ENCODE data around the gene CARS1.

Gene CARS1

DNA sequence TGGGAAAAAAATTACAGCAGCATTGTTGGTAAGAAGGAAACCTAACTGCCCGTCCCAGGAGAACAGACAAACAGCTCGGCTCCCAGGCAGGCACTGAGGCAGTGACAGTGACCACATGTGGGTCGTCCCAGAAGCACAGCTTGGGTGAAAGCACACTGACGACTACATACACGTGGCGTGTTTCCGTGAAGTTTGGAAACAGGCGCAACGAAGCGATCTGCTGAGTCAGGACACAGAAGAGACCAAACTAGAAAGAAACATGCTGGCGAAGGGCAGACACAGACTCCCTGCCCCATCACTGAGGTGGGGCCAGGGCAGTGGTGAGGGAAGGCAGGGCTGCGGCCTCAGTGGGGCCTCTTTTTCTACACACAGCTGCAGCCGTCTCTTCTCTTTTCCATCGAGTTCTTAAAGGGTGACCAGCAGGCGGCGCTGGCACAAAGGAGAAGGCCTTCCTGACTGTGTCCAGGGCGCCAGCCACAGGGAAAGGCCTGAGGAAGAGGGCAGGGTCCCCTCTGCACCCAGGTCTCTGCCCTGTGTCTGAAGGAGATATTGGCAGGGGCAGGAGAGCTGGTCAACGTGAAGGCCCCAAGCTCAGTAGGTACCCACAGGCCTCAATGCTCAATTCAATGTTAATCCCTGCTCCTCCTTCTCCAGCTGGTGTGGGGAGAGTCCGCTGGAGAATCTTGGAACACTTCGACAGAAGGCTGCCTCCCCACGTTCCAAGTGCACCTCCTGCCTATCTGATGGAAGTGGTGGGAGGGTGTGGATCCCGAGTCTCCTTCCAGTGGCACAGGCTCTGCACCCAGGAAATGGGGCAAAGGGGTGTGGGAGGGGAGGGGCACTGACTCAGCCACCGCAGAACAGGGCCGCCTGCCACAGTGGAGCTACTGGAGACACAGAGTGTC is 19.9 kb downstream of the CARS1 start:
- no peak for DNase-seq

- DNase-seq = no peak
These were observed 20.8 kb downstream of the CARS1 start for GRCh38 chr11:3036419-3036818.

GRCh38 chr11:3035333-3035732 is 21.9 kb downstream of the CARS1 start:
- DNase-seq = no peak

GRCh38 chr11:3030289-3031070 is 26.7 kb downstream of the CARS1 start:
- no peak for DNase-seq

DNA sequence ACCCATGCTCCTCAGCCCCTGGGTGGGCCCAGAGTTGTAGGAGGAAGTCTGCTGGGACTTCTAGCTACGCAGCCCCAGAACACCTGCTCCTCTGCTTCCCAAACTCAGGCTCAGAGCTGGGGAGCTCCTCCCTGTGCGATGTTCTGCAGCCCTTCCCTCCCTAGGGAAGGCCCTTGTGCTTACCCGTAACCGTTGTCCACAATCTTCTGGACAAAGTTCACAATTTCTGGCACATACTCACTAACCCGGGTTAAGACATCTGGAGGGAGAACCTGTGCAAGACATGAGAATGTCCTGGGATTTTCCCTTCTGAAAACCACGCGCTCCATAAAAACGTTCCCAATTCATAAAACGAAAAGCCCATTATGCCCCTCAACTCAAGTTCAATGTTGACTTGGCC is 28.4 kb downstream of the CARS1 start:
- DNase-seq = no peak

DNA sequence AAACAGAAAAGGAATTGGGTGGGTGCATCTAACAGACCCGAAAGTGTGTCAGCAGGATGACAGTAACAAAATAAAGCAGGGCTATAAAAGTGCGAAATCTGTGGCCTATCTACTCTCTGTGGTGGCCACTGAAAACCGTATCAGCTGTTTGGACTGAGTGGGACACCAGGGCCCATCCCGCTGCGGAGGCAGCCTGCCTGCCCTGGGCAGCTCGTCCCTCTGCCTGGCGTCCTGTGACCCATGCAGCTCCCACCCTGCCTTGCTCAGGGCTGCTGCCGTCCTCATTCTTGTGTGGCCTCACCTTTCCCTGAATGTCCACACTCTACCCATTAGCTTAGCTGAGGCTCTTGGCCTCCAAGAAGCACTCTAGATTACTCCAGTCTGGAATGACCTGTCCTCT is 30.4 kb downstream of the CARS1 start:
- no peak for DNase-seq

- no peak for DNase-seq
These were observed 34.2 kb downstream of the CARS1 start for GRCh38 chr11:3022982-3023381.

DNA sequence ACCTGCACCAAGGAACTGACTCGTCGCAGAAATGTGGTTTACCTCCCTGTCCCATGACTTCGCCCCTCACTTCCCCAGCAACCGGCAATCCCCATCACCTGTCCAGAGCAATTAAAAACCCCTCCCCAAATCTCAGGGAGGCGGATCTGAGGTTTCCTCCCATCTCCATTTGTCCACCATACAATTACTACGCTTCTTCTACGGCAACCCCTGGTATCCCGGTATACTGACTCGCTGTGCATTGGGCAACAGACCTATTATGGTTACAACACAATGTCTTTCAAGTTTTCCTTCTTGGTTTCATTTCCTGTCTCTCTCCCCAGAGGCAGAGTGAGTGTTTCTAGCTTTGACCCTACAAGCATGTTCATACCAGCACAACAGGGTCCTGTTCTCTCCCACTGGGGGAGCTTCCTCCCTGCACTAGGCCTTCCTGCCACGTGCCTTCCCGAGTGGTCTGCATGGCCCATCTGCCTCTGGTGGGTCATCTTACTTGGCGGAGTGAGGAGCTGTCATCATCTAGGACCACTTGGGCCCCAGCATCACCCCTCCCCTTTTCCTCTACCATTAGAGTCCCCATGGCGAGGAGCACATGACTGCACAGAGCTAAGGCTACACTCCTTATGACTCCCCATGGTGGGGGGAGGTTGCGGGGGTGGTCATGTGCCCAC is 34.8 kb downstream of the CARS1 start:
- DNase-seq = no peak

- DNase-seq = no peak
These were observed 36.1 kb downstream of the CARS1 start for GRCh38 chr11:3021125-3021524.

DNA sequence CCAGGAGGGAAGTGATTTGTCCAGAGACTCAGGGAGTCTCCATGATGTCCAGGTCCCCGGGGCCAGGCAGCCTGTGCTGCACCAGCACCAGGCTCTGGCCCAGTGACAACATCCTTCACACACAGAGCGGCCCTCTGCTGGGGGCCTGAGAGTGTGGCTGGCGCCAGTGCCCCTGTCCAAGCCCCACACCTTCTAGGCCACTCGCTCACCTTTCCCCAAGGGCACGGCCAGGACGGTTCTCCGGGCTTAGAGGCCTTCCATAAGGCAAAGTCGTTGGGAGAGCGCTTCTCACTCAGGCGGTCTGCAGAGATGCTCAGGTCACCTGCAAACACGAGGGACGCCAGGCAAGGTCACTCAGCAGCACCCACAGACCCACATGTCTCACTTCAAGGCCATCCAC is 37.2 kb downstream of the CARS1 start:
- no peak for DNase-seq

- DNase-seq = no peak
These were observed 38.6 kb downstream of the CARS1 start for GRCh38 chr11:3018596-3018995.

DNA sequence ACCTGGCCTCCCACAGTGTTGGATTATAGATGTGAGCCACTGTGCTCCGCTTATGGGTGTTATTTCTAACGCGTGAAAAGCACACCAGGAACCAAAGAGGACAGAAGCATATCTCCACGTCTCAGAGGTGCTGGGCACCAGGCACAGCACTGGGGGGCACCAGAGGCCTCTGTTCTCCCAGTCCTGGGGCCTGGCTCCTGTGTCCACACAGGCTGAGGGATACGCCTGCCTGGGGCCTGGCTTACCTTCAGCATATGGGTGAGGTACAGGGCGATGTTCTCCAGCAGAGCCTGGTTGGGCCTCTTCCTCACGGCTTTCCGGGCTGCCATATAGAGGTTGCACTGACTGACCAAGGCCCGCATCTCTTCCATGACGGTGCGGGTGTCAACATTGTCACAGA is 40.4 kb downstream of the CARS1 start:
- no peak for DNase-seq

DNA sequence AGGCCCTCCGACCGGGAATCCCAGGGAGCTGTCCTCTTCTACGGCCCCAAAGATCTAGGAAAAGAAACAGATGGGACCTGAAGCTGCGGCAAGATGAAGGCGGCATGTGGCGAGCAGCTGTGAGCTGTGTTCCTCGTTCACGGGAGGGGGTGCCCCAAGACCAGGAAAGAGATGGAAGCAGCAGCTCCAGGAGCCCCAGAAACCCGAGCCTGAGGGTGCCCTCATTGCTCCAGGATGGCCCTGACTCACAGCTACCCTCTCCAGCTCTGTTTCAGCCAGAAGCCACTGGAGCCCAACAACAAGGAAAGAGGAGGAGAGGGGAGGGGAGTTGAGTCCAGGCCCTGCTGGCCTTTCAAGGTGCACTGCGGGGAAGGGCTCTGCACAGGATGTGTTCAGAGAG is 41.4 kb downstream of the CARS1 start:
- no peak for DNase-seq

DNA sequence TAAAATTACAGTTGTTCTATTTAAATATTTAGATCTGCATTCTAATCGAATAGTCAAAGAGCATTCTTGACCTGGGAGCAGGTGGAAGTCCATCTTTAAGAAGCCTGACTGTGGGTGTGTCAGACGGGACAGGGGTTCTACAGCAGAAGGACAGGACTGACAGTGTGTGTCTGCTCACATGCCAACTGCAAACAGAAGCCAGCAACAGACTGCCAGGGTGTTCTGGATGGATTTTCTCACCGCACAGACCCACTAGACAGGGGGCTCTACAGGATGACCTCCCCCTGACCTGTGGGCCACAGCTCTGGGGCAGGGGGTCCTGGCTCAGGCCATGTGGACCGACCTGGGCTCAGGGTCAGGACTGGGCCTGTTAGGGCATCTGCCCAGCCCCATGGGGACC is 42.3 kb downstream of the CARS1 start:
- no peak for DNase-seq

- DNase-seq = peak; percentile 51
These were observed 42.9 kb downstream of the CARS1 start for GRCh38 chr11:3014057-3014938.

DNA sequence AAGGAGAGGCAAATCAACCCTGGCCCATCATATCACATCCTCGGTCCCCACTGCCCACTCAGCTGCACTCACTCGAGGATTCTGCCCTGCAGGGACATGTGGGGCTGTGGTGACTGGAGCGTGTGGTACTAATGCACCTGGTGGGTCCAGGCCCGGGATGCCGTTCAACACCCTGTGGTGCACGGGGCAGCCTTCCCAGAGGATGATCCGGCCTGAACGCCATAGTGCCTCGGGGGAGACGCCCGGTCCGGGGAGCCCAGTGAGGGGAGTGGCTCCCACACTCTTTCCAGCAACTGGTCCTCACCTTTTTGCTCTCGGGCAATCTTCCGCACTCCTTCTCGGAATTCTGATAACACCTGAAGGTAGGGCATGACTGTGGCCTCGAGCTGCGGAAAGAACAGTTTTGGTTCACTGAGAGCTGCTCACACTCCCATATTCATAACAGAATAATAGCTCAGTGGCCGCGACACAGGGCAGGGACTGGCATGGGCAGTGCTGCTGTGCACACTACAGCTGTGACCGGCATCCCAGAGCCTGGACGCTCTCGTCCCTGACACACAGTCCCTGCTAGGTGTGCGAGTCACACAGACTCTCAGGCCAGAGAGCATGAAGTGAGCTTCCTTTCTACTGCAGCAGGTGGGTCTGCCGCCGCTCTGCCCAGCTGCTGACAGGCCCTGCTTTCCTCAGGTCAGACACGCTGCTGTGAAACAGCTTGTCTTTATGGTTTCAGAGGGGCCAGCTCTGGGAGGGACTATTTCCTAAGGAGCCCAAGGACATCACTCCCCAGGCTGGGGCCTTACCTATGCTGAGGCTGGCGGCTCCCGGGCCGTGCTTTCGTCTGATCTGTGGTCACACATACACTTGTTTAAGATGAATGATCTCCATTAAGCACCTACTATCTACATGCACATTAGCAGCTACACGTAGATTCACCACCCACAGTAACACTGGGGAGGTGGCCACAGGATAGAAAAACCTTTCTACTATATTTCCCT is 45.0 kb downstream of the CARS1 start:
- DNase-seq = no peak

- DNase-seq = no peak
These were observed 46.5 kb downstream of the CARS1 start for GRCh38 chr11:3010521-3011275.

DNA sequence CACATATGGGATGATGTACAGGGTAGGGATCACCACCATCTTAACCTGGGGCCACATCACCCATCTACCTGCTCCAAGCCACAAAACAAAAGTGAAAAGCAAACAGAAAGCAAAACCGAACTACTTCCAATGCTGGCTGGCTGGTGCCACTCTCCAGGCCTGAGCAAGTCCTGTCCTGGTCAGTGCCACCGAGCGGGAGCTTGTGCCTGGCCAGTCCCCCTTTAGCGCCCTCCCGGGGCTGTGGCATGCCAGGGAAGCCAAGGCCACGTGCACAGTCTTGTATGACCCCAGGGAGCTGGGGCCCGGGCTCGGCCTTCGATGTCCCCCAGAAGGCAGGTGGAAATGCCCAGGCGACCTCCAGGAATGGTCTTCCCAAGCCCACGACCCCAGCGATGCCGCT is 47.2 kb downstream of the CARS1 start:
- no peak for DNase-seq

DNA sequence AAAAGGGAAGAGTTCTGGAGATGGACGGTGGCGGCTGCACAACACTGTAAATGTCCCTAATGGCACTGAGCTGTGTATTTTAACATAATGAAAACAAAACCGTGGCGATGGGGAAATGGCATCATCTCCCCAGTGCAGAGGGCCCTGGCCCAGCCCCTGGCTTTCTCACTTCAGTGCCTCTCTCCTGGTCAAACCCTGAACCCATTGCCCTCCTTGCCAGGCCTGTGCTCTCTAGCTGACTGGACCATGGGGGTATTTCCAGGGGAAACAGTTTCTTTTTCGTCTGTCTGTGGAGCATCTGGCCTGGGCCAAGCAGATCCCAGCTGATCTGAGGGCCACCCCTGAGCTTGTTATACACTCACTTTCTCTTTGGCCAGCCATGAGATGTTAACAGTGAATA is 47.7 kb downstream of the CARS1 start:
- no peak for DNase-seq

- DNase-seq = no peak
These were observed 48.4 kb downstream of the CARS1 start for GRCh38 chr11:3008746-3009336.

Data from activated T-cell treated with anti-CD3 and anti-CD28 coated beads for 4 hours (primary cell).